DND-41 (cell line): Measurements from ENCODE around the gene CANT1.

Experiments
- EZH2 ChIP-seq: IDR thresholded peaks from 3 replicates; pipeline ENCODE4 v1.6.1; 2012; ENCODE audit warnings: borderline replicate concordance, low read depth, mild to moderate bottlenecking, moderate library complexity, low read length, inconsistent platforms; ENCODE audit not compliant: severe bottlenecking
- TF ChIP-seq, protein P1 (sequence below): IDR thresholded peaks from 2 replicates; pipeline ENCODE4 v1.5.1; 2012; ENCODE audit warnings: borderline replicate concordance, low read length, moderate library complexity, mild to moderate bottlenecking; ENCODE audit not compliant: poor library complexity, severe bottlenecking; ENCODE audit errors: extremely low read depth

DNA sequence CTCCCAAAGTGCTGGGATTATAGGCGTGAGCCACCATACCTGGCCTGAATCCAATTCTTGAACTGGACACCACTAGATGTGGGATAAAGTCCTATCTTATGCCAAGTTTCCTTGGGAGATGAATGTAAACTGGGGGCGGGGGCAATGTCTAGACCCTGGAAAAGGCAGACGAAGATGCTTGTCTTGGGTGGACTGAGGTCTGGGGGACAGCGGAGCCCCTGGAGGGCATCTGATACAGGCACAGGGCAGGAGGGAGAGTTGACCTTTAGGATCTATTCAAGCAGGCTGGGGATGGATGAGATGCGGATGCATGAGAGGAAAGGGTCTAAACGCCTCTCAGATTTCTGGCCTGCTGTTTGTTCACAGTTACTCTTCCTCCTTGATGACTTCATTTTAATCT lies 26.1 kb upstream of the CANT1 start:
- TF ChIP-seq, protein P1, sequence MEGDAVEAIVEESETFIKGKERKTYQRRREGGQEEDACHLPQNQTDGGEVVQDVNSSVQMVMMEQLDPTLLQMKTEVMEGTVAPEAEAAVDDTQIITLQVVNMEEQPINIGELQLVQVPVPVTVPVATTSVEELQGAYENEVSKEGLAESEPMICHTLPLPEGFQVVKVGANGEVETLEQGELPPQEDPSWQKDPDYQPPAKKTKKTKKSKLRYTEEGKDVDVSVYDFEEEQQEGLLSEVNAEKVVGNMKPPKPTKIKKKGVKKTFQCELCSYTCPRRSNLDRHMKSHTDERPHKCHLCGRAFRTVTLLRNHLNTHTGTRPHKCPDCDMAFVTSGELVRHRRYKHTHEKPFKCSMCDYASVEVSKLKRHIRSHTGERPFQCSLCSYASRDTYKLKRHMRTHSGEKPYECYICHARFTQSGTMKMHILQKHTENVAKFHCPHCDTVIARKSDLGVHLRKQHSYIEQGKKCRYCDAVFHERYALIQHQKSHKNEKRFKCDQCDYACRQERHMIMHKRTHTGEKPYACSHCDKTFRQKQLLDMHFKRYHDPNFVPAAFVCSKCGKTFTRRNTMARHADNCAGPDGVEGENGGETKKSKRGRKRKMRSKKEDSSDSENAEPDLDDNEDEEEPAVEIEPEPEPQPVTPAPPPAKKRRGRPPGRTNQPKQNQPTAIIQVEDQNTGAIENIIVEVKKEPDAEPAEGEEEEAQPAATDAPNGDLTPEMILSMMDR: no peak
- no peak for TF ChIP-seq EZH2
